CD4-positive, alpha-beta T cell treated with Interleukin-15 for 4 hours (primary cell): ENCODE measurements around the gene IGF2R.
A peak's percentile ranks its signal among the peaks of the same experiment; 100 is the strongest.
"Not testable (repeated sequence)": the region's sequence is repeated elsewhere in the genome, so short reads cannot be mapped to it uniquely, and the experiment has no call there.

Source experiments
- DNase-seq: peaks from one replicate; pipeline ENCODE4 v3.0.0-alpha.2; 2020; ENCODE audit warnings: low spot score

Gene IGF2R, protein sequence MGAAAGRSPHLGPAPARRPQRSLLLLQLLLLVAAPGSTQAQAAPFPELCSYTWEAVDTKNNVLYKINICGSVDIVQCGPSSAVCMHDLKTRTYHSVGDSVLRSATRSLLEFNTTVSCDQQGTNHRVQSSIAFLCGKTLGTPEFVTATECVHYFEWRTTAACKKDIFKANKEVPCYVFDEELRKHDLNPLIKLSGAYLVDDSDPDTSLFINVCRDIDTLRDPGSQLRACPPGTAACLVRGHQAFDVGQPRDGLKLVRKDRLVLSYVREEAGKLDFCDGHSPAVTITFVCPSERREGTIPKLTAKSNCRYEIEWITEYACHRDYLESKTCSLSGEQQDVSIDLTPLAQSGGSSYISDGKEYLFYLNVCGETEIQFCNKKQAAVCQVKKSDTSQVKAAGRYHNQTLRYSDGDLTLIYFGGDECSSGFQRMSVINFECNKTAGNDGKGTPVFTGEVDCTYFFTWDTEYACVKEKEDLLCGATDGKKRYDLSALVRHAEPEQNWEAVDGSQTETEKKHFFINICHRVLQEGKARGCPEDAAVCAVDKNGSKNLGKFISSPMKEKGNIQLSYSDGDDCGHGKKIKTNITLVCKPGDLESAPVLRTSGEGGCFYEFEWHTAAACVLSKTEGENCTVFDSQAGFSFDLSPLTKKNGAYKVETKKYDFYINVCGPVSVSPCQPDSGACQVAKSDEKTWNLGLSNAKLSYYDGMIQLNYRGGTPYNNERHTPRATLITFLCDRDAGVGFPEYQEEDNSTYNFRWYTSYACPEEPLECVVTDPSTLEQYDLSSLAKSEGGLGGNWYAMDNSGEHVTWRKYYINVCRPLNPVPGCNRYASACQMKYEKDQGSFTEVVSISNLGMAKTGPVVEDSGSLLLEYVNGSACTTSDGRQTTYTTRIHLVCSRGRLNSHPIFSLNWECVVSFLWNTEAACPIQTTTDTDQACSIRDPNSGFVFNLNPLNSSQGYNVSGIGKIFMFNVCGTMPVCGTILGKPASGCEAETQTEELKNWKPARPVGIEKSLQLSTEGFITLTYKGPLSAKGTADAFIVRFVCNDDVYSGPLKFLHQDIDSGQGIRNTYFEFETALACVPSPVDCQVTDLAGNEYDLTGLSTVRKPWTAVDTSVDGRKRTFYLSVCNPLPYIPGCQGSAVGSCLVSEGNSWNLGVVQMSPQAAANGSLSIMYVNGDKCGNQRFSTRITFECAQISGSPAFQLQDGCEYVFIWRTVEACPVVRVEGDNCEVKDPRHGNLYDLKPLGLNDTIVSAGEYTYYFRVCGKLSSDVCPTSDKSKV (N-terminal part only)

GRCh38 chr6:159968295-159969203, at the start of gene IGF2R:
Gene IGF2R (plus strand): TSS chr6:159969082. CDS start chr6:159969247, 165 bp downstream.
- DNase-seq: peak; percentile 91

DNA sequence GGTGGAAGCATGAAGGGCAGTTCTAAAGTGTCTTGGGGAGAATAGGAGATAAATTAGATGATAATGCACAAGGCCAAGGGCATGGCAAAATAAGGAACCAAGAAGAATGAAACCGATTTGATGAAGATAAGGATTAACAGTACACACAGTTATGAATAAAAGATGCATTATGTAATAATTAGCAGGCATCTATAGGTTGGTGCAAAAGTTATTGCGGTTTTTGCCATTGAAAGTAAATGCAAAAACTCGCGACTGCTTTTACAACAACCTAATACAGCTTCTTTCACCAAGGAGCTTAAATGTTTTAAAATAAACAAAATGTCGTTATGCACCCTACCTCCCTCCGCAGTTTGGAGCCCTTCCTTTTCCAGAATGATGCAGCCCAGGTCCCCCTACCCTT, 49.1 kb upstream of the IGF2R start:
- DNase-seq: no peak

DNA sequence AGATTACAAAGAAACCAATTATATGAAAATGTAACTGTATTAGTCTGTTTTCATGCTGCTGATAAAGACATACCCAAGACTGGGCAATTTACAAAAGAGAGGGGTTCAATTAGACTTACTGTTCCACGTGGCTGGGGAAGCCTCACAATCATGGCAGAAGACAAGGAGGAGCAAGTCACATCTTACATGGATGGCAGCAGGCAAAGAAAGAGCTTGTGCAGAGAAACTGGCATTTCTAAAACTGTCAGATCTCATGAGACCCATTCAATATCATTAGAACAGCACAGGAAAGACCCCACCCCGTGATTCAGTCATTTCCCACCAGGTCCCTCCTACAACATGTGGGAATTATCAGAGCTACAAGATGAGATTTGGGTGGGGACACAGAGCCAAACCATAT, 44.7 kb upstream of the IGF2R start:
- not testable (repeated sequence) for DNase-seq

DNA sequence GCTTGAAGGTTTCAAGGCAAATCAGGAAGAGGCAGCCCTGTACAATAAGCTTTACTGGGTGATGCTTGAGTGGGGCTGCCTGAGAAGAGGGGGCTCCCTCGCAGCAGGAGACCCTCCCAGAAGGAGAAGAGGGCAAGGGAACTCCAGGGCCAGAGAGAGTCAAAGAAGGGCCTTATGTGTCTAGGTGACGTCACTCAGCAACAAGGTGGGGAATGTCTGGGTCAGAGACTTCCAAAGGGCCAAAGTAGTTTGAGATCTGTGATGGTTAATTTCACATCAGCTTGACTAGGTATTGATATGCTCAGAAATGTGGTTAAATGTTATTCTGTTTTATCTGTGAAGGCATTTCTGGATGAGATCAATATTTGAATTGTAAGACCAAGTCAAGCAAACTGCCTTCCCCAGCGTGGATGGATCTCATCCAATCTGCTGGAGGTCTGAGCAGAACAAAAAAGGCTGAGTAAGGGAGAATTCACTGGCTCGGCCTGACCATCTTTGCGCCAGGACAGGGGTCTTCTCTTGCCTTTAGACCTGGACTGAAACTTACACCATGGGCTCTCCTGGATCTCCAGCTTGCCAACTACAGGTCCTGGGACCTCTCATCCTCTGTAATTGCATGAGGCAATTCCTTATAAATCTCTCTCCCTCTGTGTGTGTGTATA, 42.2 kb upstream of the IGF2R start:
- DNase-seq: no peak

GRCh38 chr6:159929819-159930218, 39.1 kb upstream of the IGF2R start:
- peak; percentile 74 for DNase-seq

DNA sequence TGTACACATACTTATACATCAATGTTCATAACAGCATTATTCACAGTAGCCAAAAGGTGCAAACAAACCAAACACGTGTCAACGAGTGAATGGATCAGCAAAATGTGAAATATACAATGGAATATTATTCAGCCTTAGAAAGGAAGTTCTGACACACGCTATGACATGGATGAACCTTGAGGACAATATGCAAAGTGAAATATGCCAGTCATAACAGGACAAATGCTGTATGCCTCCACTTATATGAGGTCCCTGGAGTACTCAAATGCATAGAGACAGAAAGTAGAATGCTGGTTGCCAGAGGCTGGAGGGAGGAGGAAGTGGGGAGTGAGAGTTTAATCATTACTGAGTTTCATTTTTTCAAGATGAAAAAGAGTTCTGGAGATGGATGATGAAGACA, 37.8 kb upstream of the IGF2R start:
- no peak for DNase-seq

- DNase-seq: no peak
Observed at GRCh38 chr6:159931846-159932245, 37.0 kb upstream of the IGF2R start.

- no peak for DNase-seq
Observed at GRCh38 chr6:159933077-159933476, 35.8 kb upstream of the IGF2R start.

DNA sequence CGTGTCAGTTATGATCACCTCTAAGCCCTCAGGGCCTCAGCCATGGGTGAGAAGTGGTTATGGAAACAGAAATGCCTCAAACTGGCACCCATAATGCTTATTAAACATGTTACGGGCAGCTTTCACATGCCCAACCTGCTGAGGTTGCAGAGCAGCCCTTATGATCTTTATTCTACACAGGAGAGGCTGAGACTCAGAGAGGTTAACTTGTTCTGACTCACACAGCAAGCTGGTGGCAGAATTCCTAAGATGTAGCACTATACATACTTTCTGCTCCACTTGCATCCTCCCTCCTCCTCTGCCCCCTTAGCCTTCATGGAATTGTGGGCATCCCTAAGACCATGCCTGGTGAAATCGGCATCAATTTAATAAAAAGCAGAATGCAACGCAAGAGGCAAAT, 34.7 kb upstream of the IGF2R start:
- DNase-seq: no peak

DNA sequence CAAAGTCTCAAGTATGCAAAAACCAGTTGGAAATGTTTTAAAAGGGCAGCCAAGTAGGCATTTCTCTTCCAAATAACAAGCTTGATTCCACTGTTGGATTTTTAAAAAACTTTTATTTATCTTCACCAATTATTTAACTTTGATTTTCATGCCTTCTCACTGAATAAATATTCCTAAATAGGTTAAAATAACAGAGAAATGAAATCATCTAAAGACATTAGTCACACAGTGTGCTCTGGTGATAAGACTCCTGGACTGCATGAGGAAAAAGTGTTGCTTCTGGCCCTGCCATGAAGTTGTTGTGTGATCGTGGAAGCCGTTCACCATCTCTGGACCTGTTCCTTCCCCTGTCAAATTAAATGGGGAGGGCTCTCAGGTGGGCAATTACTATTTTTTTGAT, 33.8 kb upstream of the IGF2R start:
- DNase-seq: no peak

GRCh38 chr6:159935633-159936032, 33.2 kb upstream of the IGF2R start:
- DNase-seq: no peak

GRCh38 chr6:159939591-159940016, 29.3 kb upstream of the IGF2R start:
- no peak for DNase-seq

DNA sequence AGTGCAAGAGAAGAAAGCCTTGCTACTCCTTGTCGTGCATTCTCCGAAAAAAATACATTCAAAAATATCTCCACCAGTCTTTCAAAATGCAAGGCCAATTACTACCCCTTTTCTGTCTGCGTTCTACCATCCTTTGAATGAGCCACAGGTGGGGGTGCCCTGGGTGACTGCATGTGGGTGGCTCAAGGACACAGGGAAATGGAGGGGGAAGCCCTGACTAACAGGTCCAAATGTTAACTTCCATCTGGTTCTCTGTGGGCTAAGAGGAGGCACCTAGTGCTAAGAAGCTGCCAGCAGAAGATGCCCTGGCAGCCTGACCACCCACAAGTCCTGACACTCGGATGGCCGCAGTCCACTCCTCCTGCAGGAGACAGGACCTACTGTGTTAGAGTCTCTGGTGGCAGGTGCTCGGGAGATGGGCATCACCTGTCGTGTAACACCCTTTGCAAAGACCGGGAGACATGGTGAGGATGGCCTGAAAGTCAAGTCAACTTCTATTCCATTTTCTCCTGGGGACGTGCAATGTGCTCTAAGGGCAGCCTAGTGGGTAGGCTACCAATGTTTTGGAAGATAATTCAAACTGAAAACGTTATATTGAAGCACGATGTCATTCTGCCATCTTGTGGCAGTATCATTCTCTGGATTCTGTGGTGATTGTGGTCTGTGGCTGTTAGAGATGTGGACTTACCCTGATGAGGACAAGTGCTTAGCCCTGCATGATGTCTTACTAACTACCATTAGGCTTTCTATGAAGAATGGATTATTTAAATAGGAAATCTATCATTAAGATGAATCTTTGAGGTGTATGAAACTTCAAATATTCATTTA, 27.4 kb upstream of the IGF2R start:
- peak; percentile 61 for DNase-seq

DNA sequence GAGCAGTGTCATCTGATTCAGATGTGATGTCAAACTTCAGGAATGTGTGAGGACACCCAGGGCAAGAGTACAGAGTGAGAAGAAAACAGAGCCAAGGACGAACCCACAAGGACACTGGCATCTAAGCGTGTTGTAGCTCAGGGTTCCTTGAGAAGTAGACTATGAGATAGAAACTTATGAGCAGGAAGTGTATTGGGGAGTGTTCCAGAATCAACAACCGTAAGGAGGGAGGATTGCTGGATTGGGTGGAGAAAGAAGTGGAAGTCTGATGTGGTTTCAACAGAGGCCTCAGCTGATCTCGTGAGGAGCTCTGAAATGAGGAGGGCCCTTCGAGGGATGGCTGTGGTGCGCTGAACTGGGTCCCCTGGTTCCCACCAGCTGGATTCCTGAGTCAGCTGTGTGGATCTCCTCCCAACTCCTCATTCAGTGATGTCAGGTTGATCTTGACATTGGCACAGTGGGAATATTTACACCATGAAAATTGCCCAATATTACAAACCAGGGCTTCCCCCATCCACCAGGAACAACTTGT, 25.7 kb upstream of the IGF2R start:
- no peak for DNase-seq

DNA sequence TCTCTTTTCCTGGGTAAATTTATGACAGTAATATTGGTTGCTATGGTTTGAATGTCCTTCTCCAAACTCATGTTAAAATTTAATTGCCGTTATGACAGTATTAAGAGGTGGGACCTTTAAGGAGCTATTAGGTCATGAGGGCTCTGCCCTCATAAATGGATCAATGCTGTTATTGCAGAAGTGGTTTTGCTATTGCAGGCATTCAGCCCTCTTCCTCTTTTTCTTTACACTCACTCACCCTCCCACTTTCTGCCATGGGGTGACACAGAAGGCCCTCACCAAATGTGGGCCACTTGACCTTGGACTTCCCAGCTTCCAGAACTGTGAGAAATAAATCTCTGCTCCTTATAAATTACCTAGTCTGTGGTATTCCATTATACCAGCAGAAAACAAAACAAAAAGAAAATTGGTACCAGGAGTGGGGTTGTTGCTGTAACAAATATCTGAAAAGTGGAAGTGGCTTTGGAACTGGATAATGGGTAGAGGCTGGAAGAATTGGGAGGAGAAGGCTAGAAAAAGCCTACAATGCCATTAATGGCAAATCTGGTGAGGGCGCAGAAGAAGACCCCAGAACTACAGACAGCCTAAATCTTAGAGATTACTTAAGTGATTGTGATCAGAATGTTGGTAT, 24.8 kb upstream of the IGF2R start:
- DNase-seq: no peak

- no peak for DNase-seq
Observed at GRCh38 chr6:159945801-159946392, 23.0 kb upstream of the IGF2R start.

DNA sequence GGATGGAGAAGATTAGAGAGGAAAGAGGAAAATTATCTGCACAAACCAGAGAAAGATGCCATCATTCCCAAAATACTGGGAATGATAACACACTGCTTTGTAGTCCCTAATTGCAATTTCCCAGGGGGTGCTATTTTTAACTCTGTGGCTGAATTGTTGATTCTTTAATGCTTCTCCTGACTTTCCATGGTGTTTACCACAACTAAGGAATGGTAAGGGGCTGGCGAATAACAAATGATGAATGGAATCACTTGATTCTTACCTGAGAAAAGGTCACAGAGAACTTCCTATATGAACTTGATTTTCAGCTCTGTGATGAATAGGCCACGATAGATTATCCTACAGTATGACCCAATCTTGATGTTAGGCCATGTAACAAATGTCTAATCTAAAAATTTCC, 22.0 kb upstream of the IGF2R start:
- DNase-seq: no peak

DNA sequence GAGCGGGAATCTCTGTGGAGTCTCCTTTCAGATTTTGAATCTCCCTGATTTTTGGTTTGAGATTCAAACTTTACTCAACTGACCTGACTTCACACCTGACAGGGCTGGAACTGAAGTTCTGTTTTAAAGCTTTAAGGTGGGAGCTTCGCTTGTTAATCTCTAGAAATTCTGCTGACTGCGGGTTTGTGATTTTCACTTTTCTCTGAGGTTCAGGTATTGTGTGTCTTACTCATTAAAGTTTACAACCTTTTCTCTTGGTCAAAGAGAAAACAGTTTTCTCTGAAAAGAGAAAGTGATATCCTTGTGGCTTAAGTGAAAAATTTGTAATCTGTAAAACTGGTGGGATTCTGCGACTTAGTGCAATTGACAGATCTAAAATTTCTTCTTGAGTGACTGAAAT, 20.7 kb upstream of the IGF2R start:
- no peak for DNase-seq

- DNase-seq: no peak
Observed at GRCh38 chr6:159951772-159952171, 17.1 kb upstream of the IGF2R start.
